ENCODE measurements around the gene FAR2.

The FAR2 gene

GRCh38 chr12:29320295-29321085, 171.4 kb downstream of the FAR2 start:
- H4K20me1 ChIP-seq (ENCODE audit: low read depth, low read length): no peaks in the 10 kb centered on the region
- no peaks in the 10 kb centered on the region for H3K79me2 ChIP-seq (ENCODE audit: insufficient read depth, low read length)
- TF ChIP-seq EZH2phosphoT487 (conservative IDR thresholded peaks at IDR 0.05; ENCODE audit: low read length) (no peak), CTCF (IDR thresholded peaks at IDR 0.05; ENCODE audit: insufficient read depth, low read length, poor library complexity, severe bottlenecking) (no peak)
- no peak overlapping the region for H2AFZ ChIP-seq (ENCODE audit: low read depth, low read length, severe bottlenecking)
- H3K27me3 ChIP-seq (ENCODE audit: low read length): no peaks in the 10 kb centered on the region
- H3F3A ChIP-seq (ENCODE audit: insufficient read depth): no peaks in the 10 kb centered on the region
- no peak overlapping the region for H3K27ac ChIP-seq (ENCODE audit: low read depth, low read length)
- no peaks in the 10 kb centered on the region for H3K9me3 ChIP-seq (ENCODE audit: insufficient read depth, low read length)
- no peaks in the 10 kb centered on the region for H3K9me2 ChIP-seq (replicated peaks; ENCODE audit: insufficient read depth, low read length)
- no peak overlapping the region for H3K4me2 ChIP-seq (ENCODE audit: low read depth, low read length, poor library complexity, severe bottlenecking)
- H3K9ac ChIP-seq (ENCODE audit: low read length): no peak overlapping the region
- no peak overlapping the region for H3K4me3 ChIP-seq (ENCODE audit: insufficient read depth, low read length, poor library complexity, severe bottlenecking)
- H3K36me3 ChIP-seq (ENCODE audit: low read length): no peaks in the 10 kb centered on the region

GRCh38 chr12:29322157-29322556, 173.1 kb downstream of the FAR2 start:
- Histone ChIP-seq H2AFZ (ENCODE audit: low read depth, low read length, severe bottlenecking) (no peak overlapping the region), H3K9ac (ENCODE audit: low read length) (no peak overlapping the region), H3K36me3 (ENCODE audit: low read length) (no peaks in the 10 kb centered on the region), H3K4me2 (ENCODE audit: low read depth, low read length, poor library complexity, severe bottlenecking) (no peak overlapping the region), H3K9me3 (ENCODE audit: insufficient read depth, low read length) (no peaks in the 10 kb centered on the region), H3K27ac (ENCODE audit: low read depth, low read length) (no peak overlapping the region), H3K9me2 (replicated peaks; ENCODE audit: insufficient read depth, low read length) (no peaks in the 10 kb centered on the region), H3K27me3 (ENCODE audit: low read length) (no peaks in the 10 kb centered on the region), H3K4me3 (ENCODE audit: insufficient read depth, low read length, poor library complexity, severe bottlenecking) (no peak overlapping the region), H3F3A (ENCODE audit: insufficient read depth) (no peaks in the 10 kb centered on the region), H4K20me1 (ENCODE audit: low read depth, low read length) (no peaks in the 10 kb centered on the region), H3K79me2 (ENCODE audit: insufficient read depth, low read length) (no peaks in the 10 kb centered on the region)
- no peak for TF ChIP-seq CTCF (IDR thresholded peaks at IDR 0.05; ENCODE audit: insufficient read depth, low read length, poor library complexity, severe bottlenecking)
- TF ChIP-seq EZH2phosphoT487 (conservative IDR thresholded peaks at IDR 0.05; ENCODE audit: low read length): no peak

- Histone ChIP-seq H3K79me2 (ENCODE audit: insufficient read depth, low read length) (no peaks in the 10 kb centered on the region), H3F3A (ENCODE audit: insufficient read depth) (peaks cover 4% of the 10 kb centered on the region; the same call in 1 of the 2 replicates), H3K4me3 (ENCODE audit: insufficient read depth, low read length, poor library complexity, severe bottlenecking) (no peak overlapping the region), H3K27ac (ENCODE audit: low read depth, low read length) (no peak overlapping the region), H3K9ac (ENCODE audit: low read length) (no peak overlapping the region), H4K20me1 (ENCODE audit: low read depth, low read length) (no peaks in the 10 kb centered on the region), H3K4me2 (ENCODE audit: low read depth, low read length, poor library complexity, severe bottlenecking) (no peak overlapping the region), H3K27me3 (ENCODE audit: low read length) (no peaks in the 10 kb centered on the region), H3K9me2 (replicated peaks; ENCODE audit: insufficient read depth, low read length) (no peaks in the 10 kb centered on the region), H3K36me3 (ENCODE audit: low read length) (no peaks in the 10 kb centered on the region), H2AFZ (ENCODE audit: low read depth, low read length, severe bottlenecking) (no peak overlapping the region), H3K9me3 (ENCODE audit: insufficient read depth, low read length) (no peaks in the 10 kb centered on the region)
- TF ChIP-seq CTCF (IDR thresholded peaks at IDR 0.05; ENCODE audit: insufficient read depth, low read length, poor library complexity, severe bottlenecking) (no peak), EZH2phosphoT487 (conservative IDR thresholded peaks at IDR 0.05; ENCODE audit: low read length) (no peak)
Measured at GRCh38 chr12:29329411-29329810, 180.3 kb downstream of the FAR2 start.

All from SU-DHL-6 (cell line).